ENCODE data around the gene MT1A.

Gene MT1A

DNA sequence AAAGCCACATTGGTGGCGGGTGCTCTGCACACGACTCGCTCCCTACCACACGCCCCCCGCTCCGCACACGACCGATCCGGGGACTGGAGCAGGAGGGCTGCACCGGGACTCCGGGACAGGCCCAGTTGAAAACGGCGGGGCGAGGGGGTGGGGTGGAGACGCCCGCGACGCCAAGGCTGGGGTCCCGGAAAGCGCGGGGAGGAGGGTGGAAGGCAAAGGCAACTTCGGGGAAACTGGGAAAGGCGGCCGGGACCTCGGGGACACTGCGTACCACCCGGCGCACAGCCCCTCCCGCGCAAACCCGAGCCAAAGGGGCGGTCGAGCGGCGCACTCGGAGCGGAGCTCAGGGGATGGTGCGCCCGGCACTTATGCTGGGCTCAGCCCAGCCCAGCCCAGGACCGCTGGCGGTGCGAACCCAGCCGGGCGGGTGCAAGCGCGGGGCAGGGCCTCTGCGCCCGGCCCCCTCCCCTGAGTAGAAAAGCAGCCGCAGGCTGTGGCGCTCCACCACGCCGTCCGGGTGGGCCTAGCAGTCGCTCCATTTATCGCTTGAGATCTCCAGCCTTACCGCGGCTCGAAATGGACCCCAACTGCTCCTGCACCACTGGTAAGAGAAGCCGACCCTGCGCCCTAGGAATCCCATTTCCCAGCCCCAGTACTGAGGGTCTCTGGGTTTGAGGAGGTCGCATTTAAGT lies 6.2 kb upstream of the MT1A start, which contains the start of gene MT1M:
Gene MT1M, plus strand, starts transcription at position 504 of the 692 bp plus-strand sequence. Its CDS starts 73 bp downstream, at position 577.
- DNase-seq (ENCODE audit: low spot score): peak; percentile 18

GRCh38 chr16:56632848-56633365 lies 5.6 kb upstream of the MT1A start:
- DNase-seq (ENCODE audit: low spot score): no peak

DNA sequence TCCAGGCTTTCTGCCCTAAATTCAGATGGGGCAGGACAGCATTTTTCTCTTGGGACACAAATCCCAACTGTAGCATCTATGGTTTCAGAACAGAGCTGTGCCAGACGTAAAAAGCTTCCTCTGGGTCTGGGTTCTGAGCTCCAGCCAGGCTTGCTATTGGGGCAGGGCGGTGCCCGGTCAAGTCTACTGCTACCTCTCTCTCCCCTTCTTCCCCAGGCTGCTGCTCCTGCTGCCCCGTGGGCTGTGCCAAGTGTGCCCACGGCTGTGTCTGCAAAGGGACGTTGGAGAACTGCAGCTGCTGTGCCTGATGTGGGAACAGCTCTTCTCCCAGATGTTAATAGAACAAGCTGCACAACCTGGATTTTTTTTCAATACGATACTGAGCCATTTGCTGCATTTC lies 4.9 kb upstream of the MT1A start:
- DNase-seq (ENCODE audit: low spot score): no peak

GRCh38 chr16:56634715-56635440 lies 3.6 kb upstream of the MT1A start:
- no peak for DNase-seq (ENCODE audit: low spot score)

GRCh38 chr16:56635441-56635967 lies 3.0 kb upstream of the MT1A start:
- DNase-seq (ENCODE audit: low spot score): no peak

- DNase-seq (ENCODE audit: low spot score): no peak
Measured at GRCh38 chr16:56636616-56637413, 1.7 kb upstream of the MT1A start.

DNA sequence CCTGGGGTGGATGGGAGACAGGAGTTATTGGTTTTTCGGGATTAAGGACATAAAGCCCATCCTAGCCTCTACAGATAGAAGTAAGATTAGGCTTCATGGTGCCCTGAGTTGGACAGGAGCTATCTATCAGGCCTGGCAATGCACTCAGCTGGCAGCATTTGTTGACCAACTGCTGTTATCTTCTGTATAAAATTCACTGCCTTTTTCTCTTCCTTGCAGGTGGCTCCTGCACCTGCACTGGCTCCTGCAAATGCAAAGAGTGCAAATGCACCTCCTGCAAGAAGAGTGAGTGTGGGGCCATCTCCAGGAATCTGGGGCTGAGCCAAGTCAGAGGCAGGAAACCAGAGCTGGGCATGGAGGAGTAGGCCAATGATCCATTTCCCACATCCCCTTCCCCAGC lies 579 bp downstream of the MT1A start:
- no peak for DNase-seq (ENCODE audit: low spot score)

DNA sequence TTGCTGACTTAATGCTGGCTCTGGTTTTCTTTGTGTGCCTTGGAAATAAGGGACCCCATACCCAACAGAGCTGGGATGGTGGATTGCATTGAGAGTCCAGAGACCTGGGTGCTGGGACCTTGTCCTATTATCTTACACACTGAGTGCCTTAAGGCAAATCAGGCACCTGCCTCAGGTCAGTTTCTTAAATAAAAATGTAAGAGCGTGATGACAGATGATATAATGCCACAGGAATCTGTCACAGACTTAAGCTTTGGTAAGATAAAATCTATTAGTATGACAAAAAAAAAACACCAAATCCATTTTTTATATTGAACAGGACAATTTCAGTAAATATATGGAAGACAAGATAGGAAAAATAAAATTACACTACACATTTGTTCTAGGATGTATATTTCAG lies 1.6 kb downstream of the MT1A start:
- DNase-seq (ENCODE audit: low spot score): no peak

- DNase-seq (ENCODE audit: low spot score): no peak
Measured at GRCh38 chr16:56641166-56641565, 2.7 kb downstream of the MT1A start.

DNA sequence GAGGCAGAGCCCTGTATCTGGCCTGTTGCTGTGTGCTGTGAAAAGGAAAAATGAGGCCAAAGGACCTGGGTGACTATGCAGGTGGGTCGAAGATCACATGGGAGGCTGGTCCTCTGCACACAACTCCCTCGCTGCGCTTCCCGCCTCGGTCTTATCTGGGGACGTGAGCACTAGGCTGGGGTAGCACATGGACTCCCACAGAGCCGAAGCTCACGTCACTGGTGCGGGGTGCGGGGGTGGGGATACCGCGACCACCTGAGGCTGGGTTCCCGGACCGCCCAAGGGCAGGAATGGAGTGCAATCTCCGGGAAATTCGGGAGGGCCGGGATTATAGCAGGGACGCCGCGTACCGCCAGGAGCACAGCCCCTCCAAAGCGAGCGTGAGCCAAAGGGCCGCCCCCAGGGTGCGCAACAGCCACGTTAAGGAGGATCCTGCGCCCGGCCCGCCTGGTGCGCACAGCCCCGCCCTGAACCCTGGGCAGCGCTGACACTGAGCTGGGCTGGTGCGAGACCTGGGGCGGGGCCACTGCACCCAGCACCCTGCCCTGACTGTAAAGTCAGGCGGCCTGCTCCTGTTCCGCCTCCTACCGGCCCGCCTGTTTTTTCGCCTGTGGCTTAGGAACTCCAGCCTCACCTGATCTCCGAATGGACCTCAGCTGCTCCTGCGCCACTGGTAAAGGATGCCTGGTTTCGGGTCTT lies 4.8 kb downstream of the MT1A start:
- peak; percentile 83 for DNase-seq (ENCODE audit: low spot score)

- no peak for DNase-seq (ENCODE audit: low spot score)
Measured at GRCh38 chr16:56643833-56644232, 5.4 kb downstream of the MT1A start.

- no peak for DNase-seq (ENCODE audit: low spot score)
Measured at GRCh38 chr16:56645311-56645710, 6.8 kb downstream of the MT1A start.

DNA sequence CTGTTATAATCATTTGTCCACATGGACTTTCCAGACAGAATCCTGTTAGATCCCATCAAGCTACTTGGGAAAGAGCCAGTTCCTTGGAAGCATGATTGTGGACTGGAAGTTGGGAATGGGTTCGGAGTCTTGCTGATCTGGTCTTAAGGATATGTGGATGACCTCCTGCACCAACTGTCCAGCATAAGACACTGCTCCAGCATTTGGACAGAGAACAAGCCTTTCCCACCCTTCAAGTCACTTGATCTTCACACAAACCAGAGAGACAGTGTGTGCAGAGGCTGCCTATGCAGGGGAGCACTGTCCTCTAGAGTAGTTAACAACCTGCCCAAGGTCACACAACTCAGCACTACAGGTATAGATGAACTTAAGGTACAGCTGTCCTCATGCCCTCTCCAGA lies 7.4 kb downstream of the MT1A start:
- no peak for DNase-seq (ENCODE audit: low spot score)

DNA sequence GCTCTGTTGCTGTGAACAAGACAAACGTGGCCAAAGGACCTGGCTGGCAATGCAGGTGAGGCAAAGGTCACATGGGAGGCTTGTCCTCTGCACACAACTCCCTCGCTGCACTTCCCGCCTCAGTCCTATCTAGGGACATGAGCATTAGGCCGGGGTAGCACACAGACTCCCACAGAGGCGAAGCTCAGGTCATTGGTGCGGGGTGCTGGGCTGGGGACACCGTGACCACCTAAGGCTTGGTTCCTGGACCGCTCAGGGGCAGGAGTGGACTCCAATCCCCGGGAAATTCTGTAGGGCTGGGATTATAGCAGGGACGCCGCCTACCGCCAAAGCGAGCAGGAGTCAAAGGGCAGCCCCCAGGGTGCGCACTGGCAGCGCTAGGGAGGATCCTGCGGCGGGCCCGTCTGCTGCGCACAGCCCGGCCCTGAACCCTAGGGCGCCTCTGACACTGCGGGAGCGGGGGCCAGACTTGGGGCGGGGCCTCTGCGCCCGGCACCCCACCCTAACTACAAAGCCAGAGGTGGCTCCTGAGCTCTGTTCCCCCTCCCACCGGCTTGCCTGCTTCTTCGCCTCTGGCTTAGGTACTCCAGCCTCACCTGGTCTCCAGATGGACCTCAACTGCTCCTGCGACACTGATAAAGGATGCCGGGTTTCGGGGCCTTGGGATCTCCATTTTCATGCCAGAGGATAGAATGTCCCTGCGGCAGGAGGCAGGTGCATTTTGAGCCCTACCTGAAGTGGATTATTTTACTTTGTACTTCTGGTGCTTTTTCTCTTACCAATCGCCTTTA lies 9.4 kb downstream of the MT1A start:
- DNase-seq (ENCODE audit: low spot score): no peak

GRCh38 chr16:56649271-56649670 lies 10.8 kb downstream of the MT1A start:
- no peak for DNase-seq (ENCODE audit: low spot score)

DNA sequence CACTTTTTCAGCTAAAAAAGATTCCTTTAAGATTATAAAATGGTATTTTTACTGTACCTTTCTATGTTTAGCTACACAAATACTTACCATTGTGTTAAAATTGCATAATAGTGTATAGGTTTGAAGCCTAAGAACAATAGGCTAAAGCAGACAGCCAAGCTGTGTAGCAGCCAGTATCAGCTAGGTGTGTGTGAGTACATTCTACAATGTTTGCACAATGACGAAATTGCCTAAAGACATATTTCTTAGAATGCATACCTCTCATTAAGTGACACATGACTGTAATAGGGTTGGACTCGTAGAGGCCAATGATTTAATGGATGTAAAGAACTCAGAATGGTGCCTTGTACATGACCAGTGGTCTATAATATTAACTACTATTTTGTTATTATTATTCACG lies 11.4 kb downstream of the MT1A start:
- no peak for DNase-seq (ENCODE audit: low spot score)

DNA sequence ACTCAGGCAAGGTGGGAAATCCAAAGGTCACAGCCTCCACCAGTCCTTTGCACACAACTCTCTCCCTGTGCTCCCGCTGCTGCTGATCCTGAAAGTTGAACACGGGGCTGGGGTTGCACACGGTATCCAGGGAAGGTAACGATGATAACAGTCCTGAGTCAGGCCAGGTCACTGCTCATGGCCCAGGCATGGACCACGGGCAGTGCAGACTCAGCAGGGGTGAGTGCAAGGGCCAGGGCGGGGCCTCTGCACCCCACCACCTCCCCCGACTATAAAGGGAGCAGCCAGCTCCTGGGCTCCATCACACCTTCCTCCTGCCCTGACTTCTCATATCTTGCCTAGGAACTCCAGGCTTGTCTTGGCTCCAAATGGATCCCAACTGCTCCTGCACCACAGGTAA lies 13.1 kb downstream of the MT1A start, which contains the start of gene MT1B:
Gene MT1B, plus strand, starts transcription at position 301 of the 400 bp plus-strand sequence. Its CDS starts 68 bp downstream, at position 369.
- DNase-seq (ENCODE audit: low spot score): no peak

- no peak for DNase-seq (ENCODE audit: low spot score)
Measured at GRCh38 chr16:56652600-56652999, 14.1 kb downstream of the MT1A start.

DNA sequence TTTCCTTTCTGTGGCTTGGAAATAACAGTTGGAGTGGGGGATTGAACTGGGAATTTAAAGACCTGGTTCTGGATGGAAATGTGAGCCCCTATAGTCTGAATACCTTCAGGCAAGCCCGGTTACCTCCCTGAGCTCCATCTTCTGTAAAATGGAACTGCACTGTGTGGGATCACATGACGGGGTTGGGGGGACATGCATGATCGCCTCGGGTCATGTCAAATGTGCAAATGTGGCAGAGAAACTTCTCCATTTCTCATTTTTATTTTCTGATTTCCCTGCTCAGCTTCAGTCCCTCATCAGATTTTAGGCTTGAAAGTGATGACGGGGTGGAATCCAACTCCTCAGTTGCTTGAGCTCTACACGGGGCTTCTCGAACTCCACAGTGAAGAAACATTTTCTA lies 14.8 kb downstream of the MT1A start:
- no peak for DNase-seq (ENCODE audit: low spot score)

DNA sequence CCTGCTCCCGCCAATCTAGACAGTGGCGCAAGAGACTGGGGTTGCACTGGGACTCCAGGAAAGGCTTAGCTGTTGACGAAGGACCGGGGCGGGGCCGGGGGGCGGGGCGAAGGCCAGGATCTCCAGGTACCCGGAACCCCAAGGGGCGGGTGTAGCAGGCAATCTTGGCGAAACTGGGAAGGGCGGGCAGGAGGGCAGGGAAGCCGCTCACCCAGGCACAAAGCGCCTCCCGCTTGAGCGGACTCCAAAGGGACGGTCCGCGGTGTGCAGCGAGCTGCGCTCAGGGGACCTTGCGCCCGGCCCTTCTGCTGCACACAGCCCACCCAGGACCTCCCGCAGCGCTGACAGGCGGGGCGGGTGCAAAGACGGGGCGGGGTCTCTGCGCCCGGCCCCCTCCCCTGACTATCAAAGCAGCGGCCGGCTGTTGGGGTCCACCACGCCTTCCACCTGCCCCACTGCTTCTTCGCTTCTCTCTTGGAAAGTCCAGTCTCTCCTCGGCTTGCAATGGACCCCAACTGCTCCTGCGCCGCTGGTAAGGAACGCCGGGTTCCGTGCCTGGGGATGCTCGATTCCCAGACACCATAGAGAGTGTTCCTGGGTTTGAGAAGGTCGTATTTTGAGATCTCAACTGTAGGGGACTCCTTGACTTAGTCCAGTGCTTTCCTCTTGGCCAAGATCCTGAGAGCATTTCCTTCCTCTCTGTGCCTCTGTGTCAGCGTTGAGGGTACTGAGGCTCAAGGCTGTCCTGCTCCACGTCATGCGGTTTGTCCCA lies 19.3 kb downstream of the MT1A start, which contains the start of gene MT1F:
Gene MT1F, plus strand, starts transcription at position 405 of the 772 bp plus-strand sequence. Its CDS starts 100 bp downstream, at position 505.
- peak; percentile 89 for DNase-seq (ENCODE audit: low spot score)
